Esophagus muscularis mucosa (tissue), 3 donors: ENCODE data around the gene PASK.

ENCODE experiments used
- POLR2A ChIP-seq: fragments of 450-650 bp; IDR thresholded peaks from one replicate; pipeline ENCODE4 v1.6.1; 2017; ENCODE audit warnings: antibody characterized with exemption, moderate library complexity, mild to moderate bottlenecking, low read depth
- TF ChIP-seq, protein P1 (sequence below), 3 experiments: fragments of 200-600 bp in 2 of 3; fragments of 450-650 bp in 1 of 3; sonication (generic) in 2 of 3; IDR thresholded peaks; one replicate each; pipeline ENCODE4 v1.5.1; 2017 to 2019; ENCODE audit warnings: antibody characterized with exemption in 3 of 3, mild to moderate bottlenecking in 2 of 3, moderate library complexity in 1 of 3

DNA sequence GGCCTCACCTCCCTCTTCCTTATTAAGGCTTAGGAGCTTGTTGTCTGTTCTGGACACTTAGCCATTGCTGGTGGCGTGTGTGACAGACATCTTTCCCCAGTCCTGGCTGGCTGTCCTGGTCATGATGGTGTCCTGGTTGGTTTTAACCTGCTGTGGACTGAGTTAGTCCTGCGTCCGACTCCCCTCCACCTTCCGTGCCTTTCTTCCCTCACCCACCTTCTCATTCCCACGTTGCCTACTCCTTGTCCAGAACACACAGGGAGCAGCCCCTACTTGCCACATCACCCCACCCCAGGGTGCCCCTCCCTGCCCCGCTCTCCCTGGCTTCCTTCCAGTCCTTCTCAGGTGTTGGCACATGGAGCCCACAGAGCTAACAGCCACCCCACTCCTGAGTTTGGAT lies 48.7 kb upstream of the PASK start:
- TF ChIP-seq, protein P1, sequence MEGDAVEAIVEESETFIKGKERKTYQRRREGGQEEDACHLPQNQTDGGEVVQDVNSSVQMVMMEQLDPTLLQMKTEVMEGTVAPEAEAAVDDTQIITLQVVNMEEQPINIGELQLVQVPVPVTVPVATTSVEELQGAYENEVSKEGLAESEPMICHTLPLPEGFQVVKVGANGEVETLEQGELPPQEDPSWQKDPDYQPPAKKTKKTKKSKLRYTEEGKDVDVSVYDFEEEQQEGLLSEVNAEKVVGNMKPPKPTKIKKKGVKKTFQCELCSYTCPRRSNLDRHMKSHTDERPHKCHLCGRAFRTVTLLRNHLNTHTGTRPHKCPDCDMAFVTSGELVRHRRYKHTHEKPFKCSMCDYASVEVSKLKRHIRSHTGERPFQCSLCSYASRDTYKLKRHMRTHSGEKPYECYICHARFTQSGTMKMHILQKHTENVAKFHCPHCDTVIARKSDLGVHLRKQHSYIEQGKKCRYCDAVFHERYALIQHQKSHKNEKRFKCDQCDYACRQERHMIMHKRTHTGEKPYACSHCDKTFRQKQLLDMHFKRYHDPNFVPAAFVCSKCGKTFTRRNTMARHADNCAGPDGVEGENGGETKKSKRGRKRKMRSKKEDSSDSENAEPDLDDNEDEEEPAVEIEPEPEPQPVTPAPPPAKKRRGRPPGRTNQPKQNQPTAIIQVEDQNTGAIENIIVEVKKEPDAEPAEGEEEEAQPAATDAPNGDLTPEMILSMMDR (IDR thresholded peaks at IDR 0.05) = no peak
- no peak for TF ChIP-seq POLR2A
